ENCODE measurements around the gene NPPB. TPM values are rescaled to one million over a fixed set of nuclear protein-coding genes. Genes with fewer than 3 reads are reported as not detected.
A peak's percentile ranks its signal among the peaks of the same experiment; 100 is the strongest.

NPPB gene
- total and polyA plus RNA-seq, 9 of the 15 experiments (the other 6 are each of a cell fraction or from before 2014, with no cell fraction given), result not detected

DNA sequence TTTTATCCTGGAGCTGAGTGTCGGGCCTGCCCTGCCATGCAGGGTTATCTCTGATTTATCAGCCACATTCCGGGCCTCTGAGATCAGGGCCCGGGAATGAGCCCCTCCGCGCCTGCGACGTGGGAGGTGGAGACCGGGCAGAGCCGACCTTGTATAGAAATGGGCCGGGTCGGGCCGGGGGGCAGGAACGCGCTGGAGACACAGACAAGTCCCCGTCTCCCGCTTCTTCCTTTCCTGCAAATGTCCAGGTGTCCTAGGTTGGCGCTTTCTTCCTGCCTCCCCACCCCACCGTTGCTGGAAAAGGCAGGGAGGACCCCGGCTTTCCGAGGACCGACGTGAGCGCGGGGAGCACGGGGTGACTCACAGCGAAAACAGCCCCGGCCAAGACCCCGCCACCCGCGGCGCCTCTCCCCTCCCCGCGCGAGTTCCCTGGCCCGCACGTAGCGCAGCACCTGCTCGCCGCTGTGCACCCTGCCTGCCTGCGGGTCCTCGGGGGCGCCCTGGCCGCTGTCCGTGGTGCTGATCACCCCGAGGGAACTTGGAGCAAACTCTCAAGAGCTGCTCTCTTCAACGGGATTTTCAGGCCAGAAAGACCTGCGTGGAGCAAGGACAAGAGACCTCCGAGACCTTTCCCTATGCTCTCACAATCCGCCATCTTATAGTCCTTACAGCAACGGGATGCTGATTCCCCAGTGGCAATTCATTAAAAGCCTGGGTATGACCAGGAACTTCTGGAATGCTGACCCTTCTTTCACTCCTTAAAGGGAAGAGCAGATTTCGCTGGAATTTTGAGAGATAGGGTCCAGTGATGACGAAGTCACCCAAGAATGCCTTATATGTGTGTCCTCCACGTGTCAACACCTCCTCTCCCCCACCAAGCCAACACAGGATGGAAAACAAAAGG, 475 bp upstream of the NPPB start (continued):
- TF ChIP-seq, protein P1, sequence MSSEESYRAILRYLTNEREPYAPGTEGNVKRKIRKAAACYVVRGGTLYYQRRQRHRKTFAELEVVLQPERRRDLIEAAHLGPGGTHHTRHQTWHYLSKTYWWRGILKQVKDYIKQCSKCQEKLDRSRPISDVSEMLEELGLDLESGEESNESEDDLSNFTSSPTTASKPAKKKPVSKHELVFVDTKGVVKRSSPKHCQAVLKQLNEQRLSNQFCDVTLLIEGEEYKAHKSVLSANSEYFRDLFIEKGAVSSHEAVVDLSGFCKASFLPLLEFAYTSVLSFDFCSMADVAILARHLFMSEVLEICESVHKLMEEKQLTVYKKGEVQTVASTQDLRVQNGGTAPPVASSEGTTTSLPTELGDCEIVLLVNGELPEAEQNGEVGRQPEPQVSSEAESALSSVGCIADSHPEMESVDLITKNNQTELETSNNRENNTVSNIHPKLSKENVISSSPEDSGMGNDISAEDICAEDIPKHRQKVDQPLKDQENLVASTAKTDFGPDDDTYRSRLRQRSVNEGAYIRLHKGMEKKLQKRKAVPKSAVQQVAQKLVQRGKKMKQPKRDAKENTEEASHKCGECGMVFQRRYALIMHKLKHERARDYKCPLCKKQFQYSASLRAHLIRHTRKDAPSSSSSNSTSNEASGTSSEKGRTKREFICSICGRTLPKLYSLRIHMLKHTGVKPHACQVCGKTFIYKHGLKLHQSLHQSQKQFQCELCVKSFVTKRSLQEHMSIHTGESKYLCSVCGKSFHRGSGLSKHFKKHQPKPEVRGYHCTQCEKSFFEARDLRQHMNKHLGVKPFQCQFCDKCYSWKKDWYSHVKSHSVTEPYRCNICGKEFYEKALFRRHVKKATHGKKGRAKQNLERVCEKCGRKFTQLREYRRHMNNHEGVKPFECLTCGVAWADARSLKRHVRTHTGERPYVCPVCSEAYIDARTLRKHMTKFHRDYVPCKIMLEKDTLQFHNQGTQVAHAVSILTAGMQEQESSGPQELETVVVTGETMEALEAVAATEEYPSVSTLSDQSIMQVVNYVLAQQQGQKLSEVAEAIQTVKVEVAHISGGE (CRISPR knock-in tag; IDR thresholded peaks at IDR 0.05), result no peak
- TF ChIP-seq ZC3H11A (IDR thresholded peaks at IDR 0.05; ENCODE audit: low read depth, low read length), result no peak
- TF ChIP-seq CHCHD3 (CRISPR knock-in tag; IDR thresholded peaks at IDR 0.05), result no peak
- TF ChIP-seq XRCC4 (IDR thresholded peaks at IDR 0.05; ENCODE audit: extremely low read depth, insufficient read depth, insufficient read length), result no peak
- peak; percentile 74; the same call in 1 of the 2 replicates for TF ChIP-seq NR1H2 (CRISPR knock-in tag; IDR thresholded peaks at IDR 0.05)
- TF ChIP-seq, protein P2, sequence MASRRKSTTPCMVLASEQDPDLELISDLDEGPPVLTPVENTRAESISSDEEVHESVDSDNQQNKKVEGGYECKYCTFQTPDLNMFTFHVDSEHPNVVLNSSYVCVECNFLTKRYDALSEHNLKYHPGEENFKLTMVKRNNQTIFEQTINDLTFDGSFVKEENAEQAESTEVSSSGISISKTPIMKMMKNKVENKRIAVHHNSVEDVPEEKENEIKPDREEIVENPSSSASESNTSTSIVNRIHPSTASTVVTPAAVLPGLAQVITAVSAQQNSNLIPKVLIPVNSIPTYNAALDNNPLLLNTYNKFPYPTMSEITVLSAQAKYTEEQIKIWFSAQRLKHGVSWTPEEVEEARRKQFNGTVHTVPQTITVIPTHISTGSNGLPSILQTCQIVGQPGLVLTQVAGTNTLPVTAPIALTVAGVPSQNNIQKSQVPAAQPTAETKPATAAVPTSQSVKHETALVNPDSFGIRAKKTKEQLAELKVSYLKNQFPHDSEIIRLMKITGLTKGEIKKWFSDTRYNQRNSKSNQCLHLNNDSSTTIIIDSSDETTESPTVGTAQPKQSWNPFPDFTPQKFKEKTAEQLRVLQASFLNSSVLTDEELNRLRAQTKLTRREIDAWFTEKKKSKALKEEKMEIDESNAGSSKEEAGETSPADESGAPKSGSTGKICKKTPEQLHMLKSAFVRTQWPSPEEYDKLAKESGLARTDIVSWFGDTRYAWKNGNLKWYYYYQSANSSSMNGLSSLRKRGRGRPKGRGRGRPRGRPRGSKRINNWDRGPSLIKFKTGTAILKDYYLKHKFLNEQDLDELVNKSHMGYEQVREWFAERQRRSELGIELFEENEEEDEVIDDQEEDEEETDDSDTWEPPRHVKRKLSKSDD (conservative IDR thresholded peaks at IDR 0.05; ENCODE audit: low read length), result no peak
- no peak for TF ChIP-seq TAF7 (tag; IDR thresholded peaks at IDR 0.05)
- no peak for TF ChIP-seq HNRNPL (IDR thresholded peaks at IDR 0.05; ENCODE audit: low read depth, low read length)
- TF ChIP-seq CEBPG (CRISPR knock-in tag; IDR thresholded peaks at IDR 0.05), result no peak
- TF ChIP-seq CEBPG (tag; conservative IDR thresholded peaks at IDR 0.05 in 1 of 2, IDR thresholded peaks at IDR 0.05 in 1 of 2), result no peak
- no peak for TF ChIP-seq CHD2 (IDR thresholded peaks at IDR 0.05; ENCODE audit: low read depth, low read length)
- no peak for TF ChIP-seq TCFL5 (CRISPR knock-in tag; conservative IDR thresholded peaks at IDR 0.05)
- peak; percentile 79 for TF ChIP-seq ZNF197 (CRISPR knock-in tag; IDR thresholded peaks at IDR 0.05; ENCODE audit: low read depth)
- TF ChIP-seq HMG20B (CRISPR knock-in tag; IDR thresholded peaks at IDR 0.05), result no peak
- TF ChIP-seq, protein P3, sequence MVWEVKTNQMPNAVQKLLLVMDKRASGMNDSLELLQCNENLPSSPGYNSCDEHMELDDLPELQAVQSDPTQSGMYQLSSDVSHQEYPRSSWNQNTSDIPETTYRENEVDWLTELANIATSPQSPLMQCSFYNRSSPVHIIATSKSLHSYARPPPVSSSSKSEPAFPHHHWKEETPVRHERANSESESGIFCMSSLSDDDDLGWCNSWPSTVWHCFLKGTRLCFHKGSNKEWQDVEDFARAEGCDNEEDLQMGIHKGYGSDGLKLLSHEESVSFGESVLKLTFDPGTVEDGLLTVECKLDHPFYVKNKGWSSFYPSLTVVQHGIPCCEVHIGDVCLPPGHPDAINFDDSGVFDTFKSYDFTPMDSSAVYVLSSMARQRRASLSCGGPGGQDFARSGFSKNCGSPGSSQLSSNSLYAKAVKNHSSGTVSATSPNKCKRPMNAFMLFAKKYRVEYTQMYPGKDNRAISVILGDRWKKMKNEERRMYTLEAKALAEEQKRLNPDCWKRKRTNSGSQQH (CRISPR knock-in tag; IDR thresholded peaks at IDR 0.05), result no peak
- no peak for TF ChIP-seq CBX8 (IDR thresholded peaks at IDR 0.05; ENCODE audit: borderline replicate concordance, extremely low read depth, low read depth, low read length, poor library complexity, severe bottlenecking)
- no peak for TF ChIP-seq U2AF1 (optimal IDR thresholded peaks at IDR 0.05; ENCODE audit: low read depth, low read length)
- TF ChIP-seq GABPB1 (CRISPR knock-in tag; IDR thresholded peaks at IDR 0.05), result peak; percentile 86

Measured in K562 (cell line).